ENCODE results near the gene GLCE.

GLCE gene

DNA sequence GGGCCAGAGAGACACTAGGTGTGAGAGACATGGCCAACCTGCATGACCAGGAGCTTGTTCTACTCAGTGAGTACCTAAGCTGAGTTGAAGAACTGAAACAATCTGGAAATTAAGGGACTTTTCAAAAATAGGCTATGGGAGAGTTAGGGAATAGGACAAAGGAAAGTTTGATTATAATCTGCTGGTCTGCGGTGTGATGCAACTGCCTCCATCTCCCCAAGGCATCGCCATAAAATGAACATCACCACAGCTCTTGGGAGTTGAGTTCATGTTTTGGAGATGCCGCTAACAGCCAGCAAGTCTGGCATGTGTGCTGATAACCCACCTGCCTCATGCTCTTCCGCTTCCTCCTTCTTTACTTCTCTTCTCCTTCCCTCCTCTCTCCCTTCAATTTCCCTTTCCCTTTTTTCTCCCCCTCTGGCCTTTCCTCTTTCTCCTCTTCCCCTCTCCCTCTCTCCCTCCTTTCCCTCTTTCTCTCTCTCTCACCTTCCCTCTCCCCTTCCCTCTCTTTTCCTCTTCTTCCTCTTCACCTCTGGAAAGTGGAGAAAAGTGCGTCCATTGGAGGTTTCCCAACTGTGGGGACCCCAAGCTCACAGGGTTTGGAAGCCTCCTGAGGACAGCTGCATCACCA lies 39.1 kb upstream of the GLCE start:
- peaks cover 3 to 7% of the 10 kb centered on the region in 2 donors for H3K27me3 ChIP-seq (ENCODE audit: control insufficient read depth in 1 of 2, insufficient read depth in 2 of 2, low read length in 2 of 2)
- no peak overlapping the region for H3K9ac ChIP-seq (ENCODE audit: low read depth in 1 of 2, low read length in 2 of 2)
- H3K4me1 ChIP-seq (ENCODE audit: control insufficient read depth in 1 of 2, insufficient read depth in 2 of 2, low read length in 2 of 2), result peaks cover 0 to 6% of the 10 kb centered on the region in 2 donors
- no peak overlapping the region for H3K4me3 ChIP-seq (ENCODE audit: low read depth in 1 of 2, low read length in 2 of 2)
- H3K27ac ChIP-seq (ENCODE audit: low read depth, low read length), result no peak overlapping the region
- no peaks in the 10 kb centered on the region for H3K36me3 ChIP-seq (ENCODE audit: control insufficient read depth in 1 of 2, insufficient read depth in 2 of 2, low read length in 2 of 2)
- H3K9me3 ChIP-seq (ENCODE audit: control insufficient read depth in 1 of 2, low read length in 2 of 2), result no peaks in the 10 kb centered on the region

- no peak overlapping the region for H3K4me3 ChIP-seq (ENCODE audit: low read depth in 1 of 2, low read length in 2 of 2)
- H3K9ac ChIP-seq (ENCODE audit: low read depth in 1 of 2, low read length in 2 of 2), result no peak overlapping the region
- no peak overlapping the region for H3K27ac ChIP-seq (ENCODE audit: low read depth, low read length)
- H3K4me1 ChIP-seq (ENCODE audit: control insufficient read depth in 1 of 2, insufficient read depth in 2 of 2, low read length in 2 of 2), result peaks cover 8 to 16% of the 10 kb centered on the region in 2 donors
- no peaks in the 10 kb centered on the region for H3K9me3 ChIP-seq (ENCODE audit: control insufficient read depth in 1 of 2, low read length in 2 of 2)
- no peaks in the 10 kb centered on the region for H3K36me3 ChIP-seq (ENCODE audit: control insufficient read depth in 1 of 2, insufficient read depth in 2 of 2, low read length in 2 of 2)
- no peaks in the 10 kb centered on the region for H3K27me3 ChIP-seq (ENCODE audit: control insufficient read depth in 1 of 2, insufficient read depth in 2 of 2, low read length in 2 of 2)
Observed at GRCh38 chr15:69125236-69125635, 35.2 kb upstream of the GLCE start.

GRCh38 chr15:69126054-69126469 lies 34.4 kb upstream of the GLCE start:
- Histone ChIP-seq H3K9ac (ENCODE audit: low read depth in 1 of 2, low read length in 2 of 2) (no peak overlapping the region), H3K4me1 (ENCODE audit: control insufficient read depth in 1 of 2, insufficient read depth in 2 of 2, low read length in 2 of 2) (peaks cover 8 to 16% of the 10 kb centered on the region in 2 donors), H3K4me3 (ENCODE audit: low read depth in 1 of 2, low read length in 2 of 2) (no peak overlapping the region), H3K36me3 (ENCODE audit: control insufficient read depth in 1 of 2, insufficient read depth in 2 of 2, low read length in 2 of 2) (no peaks in the 10 kb centered on the region), H3K27me3 (ENCODE audit: control insufficient read depth in 1 of 2, insufficient read depth in 2 of 2, low read length in 2 of 2) (no peaks in the 10 kb centered on the region), H3K9me3 (ENCODE audit: control insufficient read depth in 1 of 2, low read length in 2 of 2) (no peaks in the 10 kb centered on the region), H3K27ac (ENCODE audit: low read depth, low read length) (no peak overlapping the region)

- Histone ChIP-seq H3K27ac (ENCODE audit: low read depth, low read length) (no peak overlapping the region), H3K27me3 (ENCODE audit: control insufficient read depth in 1 of 2, insufficient read depth in 2 of 2, low read length in 2 of 2) (no peaks in the 10 kb centered on the region), H3K9ac (ENCODE audit: low read depth in 1 of 2, low read length in 2 of 2) (no peak overlapping the region), H3K36me3 (ENCODE audit: control insufficient read depth in 1 of 2, insufficient read depth in 2 of 2, low read length in 2 of 2) (no peaks in the 10 kb centered on the region), H3K4me1 (ENCODE audit: control insufficient read depth in 1 of 2, insufficient read depth in 2 of 2, low read length in 2 of 2) (peaks cover 8 to 16% of the 10 kb centered on the region in 2 donors), H3K9me3 (ENCODE audit: control insufficient read depth in 1 of 2, low read length in 2 of 2) (no peaks in the 10 kb centered on the region), H3K4me3 (ENCODE audit: low read depth in 1 of 2, low read length in 2 of 2) (no peak overlapping the region)
Observed at GRCh38 chr15:69127306-69127705, 33.1 kb upstream of the GLCE start.

GRCh38 chr15:69128667-69129311 lies 31.6 kb upstream of the GLCE start:
- Histone ChIP-seq H3K9ac (ENCODE audit: low read depth in 1 of 2, low read length in 2 of 2) (no peak overlapping the region), H3K4me1 (ENCODE audit: control insufficient read depth in 1 of 2, insufficient read depth in 2 of 2, low read length in 2 of 2) (peaks cover 13 to 22% of the 10 kb centered on the region in 2 donors), H3K27me3 (ENCODE audit: control insufficient read depth in 1 of 2, insufficient read depth in 2 of 2, low read length in 2 of 2) (no peaks in the 10 kb centered on the region), H3K36me3 (ENCODE audit: control insufficient read depth in 1 of 2, insufficient read depth in 2 of 2, low read length in 2 of 2) (no peaks in the 10 kb centered on the region), H3K9me3 (ENCODE audit: control insufficient read depth in 1 of 2, low read length in 2 of 2) (no peaks in the 10 kb centered on the region), H3K27ac (ENCODE audit: low read depth, low read length) (no peak overlapping the region), H3K4me3 (ENCODE audit: low read depth in 1 of 2, low read length in 2 of 2) (no peak overlapping the region)

DNA sequence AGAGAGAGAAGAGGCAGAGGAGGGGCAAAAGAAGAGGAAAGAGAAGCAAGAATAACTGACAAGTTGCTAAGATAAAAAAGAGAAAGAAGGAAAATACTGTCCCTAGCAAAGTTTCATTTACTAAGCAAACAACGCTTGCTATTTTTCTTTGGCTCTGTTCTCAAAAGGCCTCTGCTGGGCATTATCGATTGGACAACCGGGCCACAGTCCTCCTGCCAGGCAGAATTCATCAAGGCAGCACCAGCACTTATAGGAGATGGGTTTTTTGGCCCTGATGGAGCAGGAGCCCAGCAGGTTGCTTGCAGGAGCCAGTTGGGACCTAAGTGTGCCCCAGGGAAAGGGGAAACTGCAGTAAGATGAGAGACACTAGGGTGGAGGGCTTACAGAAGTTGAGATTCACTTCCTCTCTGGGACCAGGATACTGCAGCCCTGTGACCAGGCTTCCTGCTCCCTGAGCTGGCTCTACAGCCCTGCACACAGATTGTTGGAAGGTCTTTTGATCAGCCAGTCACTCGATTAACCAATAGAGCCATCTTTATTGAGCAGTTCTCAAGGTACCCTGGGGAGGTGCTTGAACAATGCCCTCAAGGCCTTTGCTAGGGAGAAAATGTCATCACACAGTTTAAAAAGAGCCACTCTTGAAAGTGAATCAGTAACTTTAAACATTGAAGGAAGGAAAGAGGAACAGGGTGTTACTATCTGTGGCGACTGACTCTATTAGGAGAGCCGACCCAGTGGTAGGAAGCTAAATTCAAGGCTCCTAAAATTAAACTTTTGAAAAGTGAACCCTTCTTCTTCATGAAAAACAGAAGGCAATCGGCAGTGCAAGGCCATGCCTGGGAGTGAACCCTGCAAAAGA lies 28.8 kb upstream of the GLCE start:
- no peaks in the 10 kb centered on the region for H3K36me3 ChIP-seq (ENCODE audit: control insufficient read depth in 1 of 2, insufficient read depth in 2 of 2, low read length in 2 of 2)
- no peak overlapping the region for H3K4me3 ChIP-seq (ENCODE audit: low read depth in 1 of 2, low read length in 2 of 2)
- peaks cover 13 to 14% of the 10 kb centered on the region in 2 donors for H3K4me1 ChIP-seq (ENCODE audit: control insufficient read depth in 1 of 2, insufficient read depth in 2 of 2, low read length in 2 of 2)
- no peaks in the 10 kb centered on the region for H3K27me3 ChIP-seq (ENCODE audit: control insufficient read depth in 1 of 2, insufficient read depth in 2 of 2, low read length in 2 of 2)
- no peak overlapping the region for H3K27ac ChIP-seq (ENCODE audit: low read depth, low read length)
- H3K9me3 ChIP-seq (ENCODE audit: control insufficient read depth in 1 of 2, low read length in 2 of 2), result no peaks in the 10 kb centered on the region
- H3K9ac ChIP-seq (ENCODE audit: low read depth in 1 of 2, low read length in 2 of 2), result no peak overlapping the region

DNA sequence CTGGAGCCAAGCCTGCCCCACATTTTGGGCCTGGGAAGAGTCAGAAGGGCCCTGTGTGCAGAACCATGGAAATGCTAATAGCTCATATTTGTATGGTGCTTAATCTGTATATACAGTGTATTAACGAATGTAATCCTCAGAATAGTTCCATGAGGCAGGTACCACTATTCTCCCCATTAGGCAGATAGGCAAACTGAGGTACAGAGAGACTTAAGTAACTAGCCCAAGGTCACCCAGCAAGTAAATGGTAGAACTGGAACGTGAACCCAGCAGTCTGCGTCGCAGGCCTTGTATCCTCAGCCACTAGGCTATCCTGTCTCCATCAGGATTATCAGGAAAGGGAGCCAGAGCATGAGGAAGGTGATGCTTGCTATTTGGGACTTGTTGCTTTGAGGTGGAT lies 28.0 kb upstream of the GLCE start:
- Histone ChIP-seq H3K9me3 (ENCODE audit: control insufficient read depth in 1 of 2, low read length in 2 of 2) (no peaks in the 10 kb centered on the region), H3K27me3 (ENCODE audit: control insufficient read depth in 1 of 2, insufficient read depth in 2 of 2, low read length in 2 of 2) (no peaks in the 10 kb centered on the region), H3K4me1 (ENCODE audit: control insufficient read depth in 1 of 2, insufficient read depth in 2 of 2, low read length in 2 of 2) (peaks cover 13 to 14% of the 10 kb centered on the region in 2 donors), H3K27ac (ENCODE audit: low read depth, low read length) (no peak overlapping the region), H3K4me3 (ENCODE audit: low read depth in 1 of 2, low read length in 2 of 2) (no peak overlapping the region), H3K36me3 (ENCODE audit: control insufficient read depth in 1 of 2, insufficient read depth in 2 of 2, low read length in 2 of 2) (no peaks in the 10 kb centered on the region), H3K9ac (ENCODE audit: low read depth in 1 of 2, low read length in 2 of 2) (no peak overlapping the region)

DNA sequence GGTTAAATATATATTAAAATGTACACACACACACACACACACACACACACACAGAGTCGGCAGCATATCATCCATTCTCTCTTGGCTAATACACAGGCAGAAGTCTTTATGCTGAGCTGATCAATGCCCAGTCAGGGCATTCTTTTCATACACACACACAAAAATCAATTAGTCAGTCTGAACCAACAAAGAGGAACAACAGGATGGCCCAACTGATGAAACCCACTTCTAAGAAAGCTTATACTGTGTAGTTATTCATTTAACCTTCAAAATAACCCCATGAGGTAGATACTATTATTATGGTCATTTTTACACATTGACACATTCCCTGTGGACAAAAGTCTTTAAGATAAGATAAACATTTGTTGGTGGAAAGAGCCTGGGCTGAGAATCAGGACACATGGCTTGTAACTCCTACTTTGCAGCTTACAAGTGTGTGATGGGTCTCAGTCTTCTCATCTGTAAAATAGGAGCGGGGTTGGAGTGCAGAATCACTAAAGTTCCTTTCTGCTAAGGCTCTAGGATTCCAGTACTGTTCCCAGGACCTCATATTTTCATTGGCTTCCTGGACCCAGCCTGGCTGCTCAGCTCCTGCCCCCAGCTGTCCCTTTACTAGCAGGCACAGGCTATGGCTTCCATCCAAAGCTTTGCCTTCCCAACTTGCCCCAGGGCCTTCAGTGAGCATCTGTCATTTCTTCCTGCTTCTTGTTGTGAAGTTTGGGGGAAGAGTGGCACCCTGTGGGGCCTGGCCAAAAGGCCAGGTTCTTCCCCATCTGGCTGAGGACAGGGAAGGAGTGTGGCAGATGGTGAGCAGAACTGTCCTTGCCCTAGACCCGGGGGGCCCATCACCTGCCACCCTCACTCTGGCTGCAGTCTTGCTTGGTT lies 27.2 kb upstream of the GLCE start:
- Histone ChIP-seq H3K4me1 (ENCODE audit: control insufficient read depth in 1 of 2, insufficient read depth in 2 of 2, low read length in 2 of 2) (peaks cover 13 to 14% of the 10 kb centered on the region in 2 donors), H3K36me3 (ENCODE audit: control insufficient read depth in 1 of 2, insufficient read depth in 2 of 2, low read length in 2 of 2) (no peaks in the 10 kb centered on the region), H3K9ac (ENCODE audit: low read depth in 1 of 2, low read length in 2 of 2) (no peak overlapping the region), H3K9me3 (ENCODE audit: control insufficient read depth in 1 of 2, low read length in 2 of 2) (no peaks in the 10 kb centered on the region), H3K27ac (ENCODE audit: low read depth, low read length) (no peak overlapping the region), H3K4me3 (ENCODE audit: low read depth in 1 of 2, low read length in 2 of 2) (no peak overlapping the region), H3K27me3 (ENCODE audit: control insufficient read depth in 1 of 2, insufficient read depth in 2 of 2, low read length in 2 of 2) (no peaks in the 10 kb centered on the region)

GRCh38 chr15:69133862-69134519 lies 26.4 kb upstream of the GLCE start:
- Histone ChIP-seq H3K4me1 (ENCODE audit: control insufficient read depth in 1 of 2, insufficient read depth in 2 of 2, low read length in 2 of 2) (peaks cover 8% of the 10 kb centered on the region in 2 donors), H3K4me3 (ENCODE audit: low read depth in 1 of 2, low read length in 2 of 2) (no peak overlapping the region), H3K36me3 (ENCODE audit: control insufficient read depth in 1 of 2, insufficient read depth in 2 of 2, low read length in 2 of 2) (no peaks in the 10 kb centered on the region), H3K9ac (ENCODE audit: low read depth in 1 of 2, low read length in 2 of 2) (no peak overlapping the region), H3K27me3 (ENCODE audit: control insufficient read depth in 1 of 2, insufficient read depth in 2 of 2, low read length in 2 of 2) (no peaks in the 10 kb centered on the region), H3K9me3 (ENCODE audit: control insufficient read depth in 1 of 2, low read length in 2 of 2) (no peaks in the 10 kb centered on the region), H3K27ac (ENCODE audit: low read depth, low read length) (no peak overlapping the region)
